NCI-H2196 (cell line): Measurements from ENCODE around the gene SARS2.
"Not testable (repeated sequence)": the region's sequence is repeated elsewhere in the genome, so short reads cannot be mapped to it uniquely, and the experiment has no call there.

Source experiments
- DNase-seq: peaks from one replicate; lab custom pipeline; 2025; ENCODE audit not compliant: unreplicated experiment; lab: John Stamatoyannopoulos, UW

Gene SARS2

DNA sequence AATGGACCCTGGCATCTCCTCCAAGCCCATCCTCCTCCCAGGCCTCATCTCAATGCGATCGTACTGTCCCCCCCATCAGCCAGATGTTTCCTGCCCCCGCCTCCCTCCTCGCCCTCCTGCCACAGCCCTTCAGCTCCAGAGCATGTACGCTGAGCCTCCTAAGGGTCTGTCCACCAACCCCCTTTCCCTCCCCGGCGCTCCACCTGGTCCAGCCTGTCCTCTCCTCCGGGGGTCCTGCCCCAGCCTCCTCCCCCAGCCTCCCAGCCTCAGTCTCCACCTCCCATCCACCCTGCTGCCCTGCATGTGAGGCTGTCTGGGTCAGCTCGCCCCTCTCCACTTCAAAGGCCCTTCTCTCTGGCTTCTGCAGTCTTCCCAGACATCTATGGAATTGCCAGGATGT is 35.6 kb downstream of the SARS2 start:
- DNase-seq = no peak

DNA sequence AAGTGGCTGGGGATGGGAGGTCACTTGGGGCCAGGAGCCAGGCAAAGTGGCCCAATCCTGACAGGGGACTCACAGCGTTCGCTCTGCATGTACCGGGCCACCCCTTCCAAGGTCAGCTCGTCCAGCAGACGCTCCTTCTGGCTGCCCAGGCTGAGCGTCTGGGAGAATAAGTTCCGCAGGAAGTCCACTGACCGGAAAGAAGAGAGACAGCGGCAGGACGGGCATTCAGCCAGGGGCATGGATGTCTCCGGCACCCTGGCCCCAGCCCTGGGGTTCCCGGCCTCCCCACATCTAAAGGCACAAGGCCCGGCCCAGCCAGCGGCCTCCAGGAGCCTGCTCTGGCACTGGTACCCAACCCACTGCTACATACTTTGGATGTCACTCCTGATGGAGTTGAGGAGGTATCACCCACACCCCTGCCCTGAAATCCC is 37.2 kb downstream of the SARS2 start:
- peak; percentile 67 for DNase-seq

DNA sequence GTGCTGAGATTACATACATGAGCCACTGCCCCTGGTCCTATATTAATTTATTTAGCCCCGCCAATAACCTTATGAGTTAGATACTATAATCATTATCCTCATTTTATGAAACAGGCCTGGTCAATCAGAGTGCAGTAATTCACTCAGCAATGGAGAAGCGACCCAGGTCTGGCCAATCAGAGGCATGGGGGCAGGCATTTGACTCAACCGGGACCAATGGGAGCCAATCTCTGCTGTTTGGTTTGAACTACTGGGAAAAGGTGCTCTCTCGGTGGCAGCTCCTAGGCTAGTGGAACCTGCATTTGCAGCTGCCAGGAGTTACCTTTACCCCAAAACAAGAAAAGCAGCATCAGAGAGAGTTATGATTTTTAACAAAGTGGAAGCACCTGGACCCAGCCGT is 37.7 kb downstream of the SARS2 start:
- peak; percentile 70 for DNase-seq

DNA sequence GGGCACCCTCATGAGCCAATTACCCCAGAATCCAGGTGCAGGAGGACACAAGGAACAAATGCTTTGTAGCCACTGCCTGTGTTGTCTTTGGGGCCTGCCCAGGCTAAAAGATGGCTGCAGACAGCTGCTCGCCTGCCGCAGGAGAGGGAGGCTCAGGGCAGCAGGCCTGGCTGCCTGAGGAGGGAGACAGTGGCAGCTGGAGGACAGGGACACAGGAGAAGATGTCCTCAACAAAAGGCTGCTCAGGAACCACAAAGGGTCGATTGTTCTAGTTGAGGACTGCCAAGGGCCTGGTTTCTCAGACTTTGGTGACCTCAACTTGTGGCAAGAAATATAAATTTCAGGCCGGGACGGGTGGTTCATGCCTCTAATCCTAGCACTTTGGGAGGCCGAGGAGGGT is 38.8 kb downstream of the SARS2 start:
- DNase-seq = no peak

GRCh38 chr19:38890686-38891085 is 39.9 kb downstream of the SARS2 start:
- DNase-seq = no peak

DNA sequence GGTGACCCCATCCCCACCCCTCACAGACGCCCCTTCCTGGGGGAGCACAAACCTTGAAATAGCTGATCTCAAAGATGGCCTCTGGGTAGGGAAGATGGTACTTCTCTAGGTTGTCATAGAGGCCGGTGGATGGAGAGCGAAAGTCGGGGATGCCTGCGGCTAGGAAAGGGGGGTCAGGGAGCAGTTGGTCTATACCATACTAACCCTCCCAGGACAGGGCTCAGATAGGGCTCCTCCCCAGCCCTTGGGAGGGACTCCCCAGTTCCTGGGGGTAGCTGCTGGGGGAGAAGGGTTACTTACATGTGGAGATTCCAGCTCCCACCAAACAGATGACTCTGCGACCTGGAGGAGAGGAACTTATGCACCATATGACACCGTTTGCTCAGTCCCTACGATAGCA is 40.8 kb downstream of the SARS2 start:
- DNase-seq = no peak

- no peak for DNase-seq
Measured at GRCh38 chr19:38888876-38889275, 41.7 kb downstream of the SARS2 start.

GRCh38 chr19:38884691-38885090 is 45.9 kb downstream of the SARS2 start:
- not testable (repeated sequence) for DNase-seq

DNA sequence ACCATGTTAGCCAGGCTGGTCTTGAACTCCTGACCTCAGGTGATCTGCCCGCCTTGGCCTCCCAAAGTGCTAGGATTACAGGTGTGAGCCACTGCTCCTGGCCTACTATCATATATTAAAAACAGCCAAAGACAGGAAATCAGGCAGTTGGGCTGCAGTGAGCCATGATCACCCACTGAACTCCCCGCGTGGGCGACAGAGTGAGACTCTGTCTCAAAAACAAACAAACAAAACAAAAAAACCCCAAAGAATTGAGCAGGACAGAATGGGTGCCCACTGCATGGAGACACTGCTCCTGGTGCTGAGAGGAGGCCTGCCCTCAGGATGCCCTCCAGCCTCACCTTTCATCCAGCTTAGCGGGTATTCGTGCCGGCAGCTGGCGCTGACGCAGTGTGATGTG is 47.3 kb downstream of the SARS2 start:
- DNase-seq = no peak

- no peak for DNase-seq
Measured at GRCh38 chr19:38880882-38881609, 49.5 kb downstream of the SARS2 start.

DNA sequence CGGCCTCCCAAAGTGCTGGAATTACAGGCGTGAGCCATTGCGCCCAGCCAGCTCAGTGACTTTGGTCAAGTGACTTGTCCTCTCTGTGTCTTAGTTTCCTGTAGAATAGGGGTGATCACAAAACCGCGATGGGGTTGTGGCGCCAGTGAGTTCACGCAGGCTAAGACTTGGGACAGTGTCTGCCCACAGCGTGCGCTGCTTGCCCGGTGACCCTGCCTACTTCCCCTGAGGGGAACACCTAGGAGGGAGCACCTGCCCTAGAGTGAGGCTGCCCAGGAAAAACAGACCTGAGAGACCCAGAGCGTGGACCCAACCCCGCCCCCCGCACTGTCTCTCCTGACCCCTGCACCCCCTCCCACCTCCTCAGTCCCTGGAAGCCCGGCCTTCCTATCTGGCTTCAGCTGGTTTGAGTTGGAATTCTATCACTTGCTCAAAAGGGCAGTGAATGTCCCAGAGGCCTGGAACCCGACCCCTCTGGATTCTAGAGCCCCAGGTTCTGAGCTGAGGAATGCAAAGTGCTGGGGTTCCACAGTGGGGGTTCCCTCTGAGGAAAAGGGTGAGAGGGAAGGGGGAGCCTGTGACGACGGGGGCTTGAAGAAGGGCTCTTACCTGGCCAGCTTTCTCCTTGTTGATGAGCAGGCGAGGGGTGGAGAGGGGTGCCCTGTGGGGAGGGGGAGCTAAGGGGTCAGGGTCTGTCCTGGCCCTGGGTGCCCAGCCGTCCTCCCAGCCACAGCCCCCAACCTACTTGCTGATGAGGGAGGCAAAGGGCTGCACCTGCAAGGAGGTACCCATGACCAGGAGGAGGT is 50.3 kb downstream of the SARS2 start:
- DNase-seq = no peak

- no peak for DNase-seq
Measured at GRCh38 chr19:38879400-38879751, 51.2 kb downstream of the SARS2 start.

DNA sequence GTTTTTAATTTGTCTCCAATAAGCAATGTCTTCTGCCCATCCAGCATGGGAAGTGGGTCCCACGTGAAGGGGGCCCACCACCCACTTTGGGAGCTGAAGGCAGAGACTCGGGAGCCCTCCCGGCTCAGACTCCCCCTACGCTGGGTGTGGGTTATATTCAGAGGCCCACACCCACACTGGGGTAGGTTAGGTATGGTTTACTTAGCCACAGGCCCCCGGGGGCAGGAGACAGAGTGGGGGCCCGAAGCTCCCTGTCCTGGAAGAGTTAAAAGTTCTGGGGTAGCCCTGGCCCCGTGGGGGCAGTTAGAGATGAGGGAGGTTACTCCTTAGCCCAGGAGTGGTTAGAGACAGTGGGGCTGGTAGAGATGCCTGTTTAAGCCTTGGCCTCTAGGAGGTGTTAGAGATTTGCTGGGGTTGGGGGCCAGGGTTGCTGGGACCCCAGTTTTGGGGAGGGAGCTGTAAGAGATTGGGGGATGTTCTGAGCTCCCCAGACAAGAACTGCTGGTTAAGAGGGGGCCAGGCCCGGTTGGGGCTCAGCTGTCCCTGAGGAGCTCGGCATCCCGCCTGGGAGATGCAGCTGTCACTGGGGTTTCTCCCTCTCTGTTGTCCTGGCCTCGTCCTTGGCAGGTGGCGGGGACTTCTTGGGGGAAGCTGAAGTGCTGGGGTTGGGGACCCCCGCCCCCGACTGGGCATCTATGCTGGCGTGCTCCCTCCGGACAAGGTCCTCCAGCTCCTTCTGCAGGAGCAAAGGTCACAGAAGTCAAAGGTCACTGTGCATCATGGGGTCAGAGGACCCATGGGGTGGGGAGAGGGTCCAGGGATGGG is 51.8 kb downstream of the SARS2 start:
- no peak for DNase-seq

DNA sequence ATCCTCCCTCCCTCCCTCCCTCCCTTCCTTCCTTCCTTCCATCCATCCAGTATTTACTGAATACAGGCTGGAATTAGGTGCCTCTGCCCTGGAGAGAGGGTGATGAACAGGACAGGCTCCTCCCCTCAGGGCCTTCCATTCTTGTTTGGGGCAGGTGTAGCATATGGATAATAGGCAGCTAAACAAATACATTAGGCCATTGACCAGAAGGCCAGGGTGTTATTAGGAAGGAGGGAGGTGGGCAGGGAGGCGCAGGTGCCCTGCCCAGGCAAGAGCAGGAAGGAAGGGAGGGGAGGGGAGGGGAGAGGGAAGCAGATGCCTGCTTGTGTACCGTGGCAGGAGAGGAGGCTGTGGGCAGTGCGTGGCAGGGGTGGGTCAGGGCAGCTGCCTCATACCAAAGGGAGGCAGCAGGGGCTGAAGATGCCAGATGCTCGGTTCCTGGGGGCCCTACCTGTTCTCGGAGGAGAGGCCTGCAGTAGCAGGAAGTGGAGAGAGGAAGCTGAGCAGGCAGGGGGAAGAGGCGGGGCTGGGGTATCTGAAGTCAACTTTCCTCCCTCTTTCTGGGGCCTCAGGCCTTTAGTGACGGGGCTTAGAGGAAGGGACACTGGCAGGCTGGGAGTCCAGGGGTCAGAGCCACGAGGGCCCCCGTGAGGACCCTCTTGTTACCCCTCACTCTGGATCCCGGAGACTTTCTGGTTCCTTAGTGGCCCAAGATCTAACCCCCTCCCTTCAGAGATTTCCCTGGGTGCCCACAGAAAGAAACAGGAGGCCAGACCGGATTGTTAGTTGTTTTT is 52.6 kb downstream of the SARS2 start, which contains the start of gene RINL:
Gene RINL (minus strand): TSS at position 495 of the 794 bp plus-strand sequence. CDS start 1,533 bp downstream, outside the sequence.
- DNase-seq = peak; percentile 85

- DNase-seq = no peak
Measured at GRCh38 chr19:38875656-38876395, 54.7 kb downstream of the SARS2 start.

DNA sequence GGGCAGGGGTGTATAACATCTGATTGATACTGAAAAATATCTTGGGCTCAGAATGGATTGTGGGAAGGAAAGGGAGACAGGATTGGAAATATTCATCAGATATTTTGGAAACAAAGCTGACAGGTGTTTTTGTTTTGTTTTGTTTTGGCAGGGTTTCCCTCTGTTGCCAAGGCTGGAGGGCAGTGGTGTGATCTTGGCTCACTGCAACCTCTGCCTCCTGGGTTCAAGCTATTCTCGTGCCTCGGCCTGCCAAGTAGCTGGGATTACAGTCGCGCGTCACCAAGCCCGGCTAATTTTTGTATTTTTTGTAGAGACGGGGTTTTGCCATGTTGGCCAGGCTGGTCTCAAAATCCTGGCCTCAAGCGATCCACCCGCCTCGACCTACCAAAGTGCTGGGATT is 57.2 kb downstream of the SARS2 start:
- peak; percentile 30 for DNase-seq

DNA sequence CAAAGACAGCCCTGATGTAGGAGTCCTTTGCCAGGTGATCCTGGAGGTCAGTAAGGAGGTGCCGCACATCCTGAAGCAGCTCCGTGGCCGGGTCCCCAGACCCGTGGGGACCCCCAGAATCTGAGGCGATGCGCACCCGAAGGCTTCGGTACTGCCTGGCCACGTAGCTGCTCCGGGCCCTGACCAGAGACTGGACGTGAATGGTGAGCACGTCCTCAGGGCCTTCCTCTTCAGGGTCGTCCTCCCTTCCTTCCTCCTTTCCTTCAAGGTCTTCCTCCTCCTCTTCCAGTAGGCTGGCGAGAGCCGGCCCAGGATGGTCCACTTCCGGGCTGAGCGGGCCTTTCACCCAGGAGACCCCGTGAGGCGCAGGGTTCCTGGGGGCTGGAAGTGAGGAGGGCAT is 60.0 kb downstream of the SARS2 start:
- DNase-seq = no peak

DNA sequence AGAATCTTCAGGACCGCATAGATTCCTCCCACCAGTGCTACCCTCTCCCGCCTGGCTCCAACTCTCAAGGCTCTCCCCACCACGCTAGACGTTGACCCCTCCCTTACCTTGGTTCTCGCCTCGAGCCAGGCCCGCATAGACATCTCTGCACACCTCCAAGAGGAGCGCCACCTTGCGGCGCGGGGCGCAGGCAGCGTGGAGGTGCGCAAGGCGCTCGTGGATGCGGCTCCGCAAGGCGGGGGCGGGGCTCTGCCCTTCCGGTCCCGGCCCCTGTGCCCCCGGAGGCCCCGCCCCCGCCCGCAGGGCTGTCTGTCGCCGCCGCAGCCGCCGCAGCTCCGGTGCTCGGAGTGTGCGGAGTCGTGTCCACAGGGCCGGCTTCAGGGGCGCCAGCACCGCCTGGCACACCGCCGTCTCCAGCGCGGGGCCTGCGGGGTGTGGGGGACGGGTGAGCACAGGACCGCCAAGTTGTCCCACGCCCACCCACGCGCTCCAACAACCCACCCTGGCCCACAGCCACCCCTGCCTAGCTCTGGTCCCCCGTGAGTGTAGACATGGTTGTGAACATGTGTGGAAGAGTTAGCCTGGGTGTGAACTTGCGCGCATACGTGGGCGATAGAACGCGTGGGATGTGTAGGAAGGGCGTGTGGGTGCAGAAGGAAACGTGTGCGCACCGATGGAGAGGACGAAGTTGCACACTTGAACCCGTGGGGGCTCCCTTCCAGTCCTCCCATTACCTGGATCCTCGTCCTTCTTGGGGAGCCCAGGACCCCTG is 60.5 kb downstream of the SARS2 start:
- no peak for DNase-seq

GRCh38 chr19:38869160-38869835 is 61.3 kb downstream of the SARS2 start:
- no peak for DNase-seq
